Fibroblast of skin of left quadriceps (primary cell): ENCODE results near the gene MNS1.
"Not testable (repeated sequence)": the region's sequence is repeated elsewhere in the genome, so short reads cannot be mapped to it uniquely, and the experiment has no call there.

Source experiments
- DNase-seq, 2 experiments: peaks; one replicate each; pipeline ENCODE4 v3.0.0-alpha.2; 2013; ENCODE audit warnings: low read depth in 2 of 2

MNS1 gene

DNA sequence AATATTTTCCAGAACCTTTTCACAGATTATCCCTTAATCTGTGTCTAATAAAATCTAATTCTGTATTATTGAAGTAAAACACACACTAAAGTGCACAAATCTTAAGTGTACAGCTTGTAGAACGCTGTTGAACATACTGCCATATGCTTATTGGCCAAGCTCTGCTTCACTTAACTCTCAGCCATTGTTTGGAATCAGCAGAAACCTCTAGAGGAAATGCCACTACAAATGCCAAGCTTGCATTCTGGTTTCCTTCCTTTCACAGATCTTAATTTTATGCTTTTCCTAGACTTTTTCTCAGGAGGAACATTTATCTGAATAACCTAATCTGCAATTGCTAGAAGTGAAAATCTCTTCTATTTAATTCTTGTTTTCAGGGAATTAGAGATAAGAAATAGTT, 10.1 kb downstream of the MNS1 start:
- no peak for DNase-seq

DNA sequence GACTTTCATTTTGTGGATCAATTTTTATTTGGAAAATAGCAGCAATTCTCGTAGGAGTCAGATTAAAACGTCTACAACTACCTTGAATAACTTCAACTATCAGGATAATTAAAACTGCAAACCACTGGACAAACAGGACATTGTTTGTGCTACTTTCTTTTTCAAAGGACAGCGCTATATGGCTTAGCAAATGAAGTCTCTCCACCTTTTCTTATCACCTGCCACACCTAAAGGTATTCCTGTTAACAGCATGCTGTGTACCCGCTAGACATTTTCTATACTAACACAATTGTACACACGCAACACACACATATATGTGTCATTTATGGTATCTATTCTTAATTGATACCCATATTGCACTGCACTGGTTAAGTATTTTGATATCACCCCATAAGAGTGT, 19.2 kb downstream of the MNS1 start:
- no peak for DNase-seq

- DNase-seq: no peak
Measured at GRCh38 chr15:56442354-56442753, 22.6 kb downstream of the MNS1 start.

GRCh38 chr15:56440214-56440770, 24.6 kb downstream of the MNS1 start:
- DNase-seq: no peak

GRCh38 chr15:56432304-56432703, 32.6 kb downstream of the MNS1 start:
- DNase-seq: no peak

DNA sequence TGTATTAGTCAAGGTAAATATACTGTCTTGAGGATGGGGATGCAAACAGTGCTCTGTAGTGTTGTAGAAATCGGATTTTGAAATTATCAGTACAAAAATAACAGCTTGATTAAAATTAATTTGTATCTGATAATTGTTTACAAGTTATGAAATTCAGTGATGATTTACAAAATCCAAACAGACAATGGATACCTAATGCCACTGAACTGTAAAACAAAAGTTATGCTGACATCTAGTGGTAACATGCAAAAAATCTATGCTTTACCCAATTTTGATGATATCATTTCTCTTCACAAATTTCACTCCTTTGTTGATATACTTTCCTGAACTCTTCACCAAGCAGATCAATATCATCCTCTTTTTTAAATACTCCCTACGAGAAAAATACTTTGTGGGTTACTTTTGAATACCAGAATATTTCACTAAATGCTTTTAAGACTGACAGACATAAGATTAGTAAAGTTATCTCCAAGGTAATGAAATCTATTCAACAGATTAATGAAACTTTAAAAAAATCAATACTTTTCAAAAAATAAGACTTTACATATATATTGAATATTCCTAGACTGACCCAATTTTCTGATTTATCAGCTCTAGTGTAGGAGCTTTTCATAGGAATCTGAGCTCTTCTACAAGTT, 36.0 kb downstream of the MNS1 start:
- peak; percentile 5 to 13 for DNase-seq

DNA sequence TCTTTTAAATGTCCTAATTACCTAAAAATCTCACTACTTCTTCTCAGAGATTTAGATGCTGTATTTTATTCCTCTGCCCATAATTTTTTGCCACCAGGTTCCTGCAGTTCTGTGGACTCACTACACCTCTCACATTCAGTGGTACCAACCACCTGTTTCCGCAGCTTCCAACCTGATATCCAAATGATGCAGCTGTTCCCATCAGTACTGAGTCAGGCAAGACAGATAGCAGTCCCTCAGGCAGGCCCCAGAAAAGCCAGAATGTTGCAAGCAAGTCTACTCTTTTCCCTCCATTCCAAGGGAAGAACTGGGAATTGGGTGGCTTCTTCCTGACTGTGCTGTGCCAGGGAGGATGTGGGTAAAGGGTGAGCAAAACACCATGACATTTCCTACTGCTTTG, 39.0 kb downstream of the MNS1 start:
- no peak for DNase-seq

DNA sequence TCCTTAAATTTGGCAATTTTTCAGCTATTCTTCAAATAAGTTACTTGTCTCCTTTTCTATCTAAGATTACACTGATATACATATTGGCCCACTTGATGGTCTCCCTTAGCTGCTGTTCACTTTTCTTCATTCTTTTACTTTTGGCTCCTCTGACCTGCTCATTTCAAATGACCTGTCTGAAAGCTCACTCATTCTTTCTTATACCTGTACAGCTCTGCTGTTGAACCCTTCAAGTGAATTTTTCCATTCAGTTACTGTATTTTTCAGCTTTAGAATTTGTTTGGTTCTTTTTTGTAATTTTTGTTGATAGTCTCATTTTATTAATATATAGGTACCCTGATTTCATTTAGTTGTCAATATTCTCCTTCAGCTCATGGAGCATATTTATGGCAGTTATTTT, 39.7 kb downstream of the MNS1 start:
- no peak for DNase-seq

- not testable (repeated sequence) for DNase-seq
Measured at GRCh38 chr15:56413114-56413733, 51.7 kb downstream of the MNS1 start.

- DNase-seq: no peak
Measured at GRCh38 chr15:56411122-56411749, 53.7 kb downstream of the MNS1 start.

GRCh38 chr15:56410721-56411120, 54.2 kb downstream of the MNS1 start:
- no peak for DNase-seq

GRCh38 chr15:56399209-56399608, 65.7 kb downstream of the MNS1 start:
- DNase-seq: not testable (repeated sequence)

- DNase-seq: not testable (repeated sequence)
Measured at GRCh38 chr15:56397325-56397724, 67.6 kb downstream of the MNS1 start.

DNA sequence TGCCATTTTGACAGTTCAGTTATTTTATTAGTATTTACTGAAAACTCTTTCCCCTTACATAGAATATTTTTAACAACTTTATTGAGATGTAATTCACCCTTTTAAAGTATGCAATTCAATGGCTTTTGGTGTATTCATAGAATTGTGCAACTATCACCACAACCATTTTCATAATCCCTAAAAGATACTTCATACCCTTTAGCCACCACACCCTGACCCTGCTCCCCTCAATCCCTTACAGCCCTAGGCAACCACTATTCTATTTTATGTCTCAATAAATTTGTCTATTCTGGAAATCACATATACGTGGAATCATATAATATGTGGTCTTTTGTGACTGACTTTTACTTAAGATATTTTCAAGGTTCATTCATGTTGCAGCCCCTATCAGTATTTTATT, 70.0 kb downstream of the MNS1 start:
- DNase-seq: no peak

DNA sequence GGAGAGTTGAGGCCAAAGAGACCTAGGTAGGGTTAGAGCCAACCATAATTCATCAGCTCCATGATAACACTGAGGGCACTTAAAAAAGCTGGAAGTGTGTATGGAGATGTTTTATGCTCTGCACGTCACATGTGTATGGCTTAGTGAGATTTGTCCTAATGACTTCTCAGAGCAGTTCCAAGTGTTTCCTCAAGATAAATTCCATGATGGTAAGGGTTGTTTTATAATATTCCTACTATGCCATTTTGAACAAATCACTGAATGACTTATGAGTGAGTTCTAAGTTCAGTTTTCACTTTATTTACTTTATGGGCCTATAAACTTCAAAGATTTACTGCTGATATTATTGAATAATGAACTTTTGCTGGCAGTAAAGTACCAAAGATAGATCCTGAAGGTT, 71.7 kb downstream of the MNS1 start:
- no peak for DNase-seq

DNA sequence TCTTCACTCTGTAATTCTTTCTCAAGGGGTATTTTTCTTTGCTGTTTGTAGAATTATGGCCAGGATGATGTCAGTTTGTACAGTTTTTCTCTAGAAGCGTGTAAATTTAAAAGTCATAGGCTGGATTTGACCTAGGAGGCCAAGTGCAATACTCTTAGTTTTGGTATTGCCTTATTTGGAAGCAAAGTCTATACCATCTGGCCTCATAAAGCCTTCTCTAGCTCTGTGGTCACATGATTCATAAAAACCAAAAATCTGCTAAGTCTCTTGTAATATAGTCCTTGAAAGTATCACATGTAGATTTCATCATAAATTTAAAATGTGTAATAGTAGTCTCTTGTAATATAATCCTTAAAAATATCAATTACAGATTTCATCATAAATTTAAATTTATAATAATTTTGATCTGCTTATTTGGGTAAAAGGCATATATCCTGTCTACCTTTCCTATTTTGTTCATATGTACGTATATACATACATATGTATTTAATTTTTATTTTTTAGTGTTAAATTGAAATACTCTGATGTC, 74.1 kb downstream of the MNS1 start:
- DNase-seq: peak; percentile 22 to 35

- no peak for DNase-seq
Measured at GRCh38 chr15:56385908-56386307, 79.0 kb downstream of the MNS1 start.

DNA sequence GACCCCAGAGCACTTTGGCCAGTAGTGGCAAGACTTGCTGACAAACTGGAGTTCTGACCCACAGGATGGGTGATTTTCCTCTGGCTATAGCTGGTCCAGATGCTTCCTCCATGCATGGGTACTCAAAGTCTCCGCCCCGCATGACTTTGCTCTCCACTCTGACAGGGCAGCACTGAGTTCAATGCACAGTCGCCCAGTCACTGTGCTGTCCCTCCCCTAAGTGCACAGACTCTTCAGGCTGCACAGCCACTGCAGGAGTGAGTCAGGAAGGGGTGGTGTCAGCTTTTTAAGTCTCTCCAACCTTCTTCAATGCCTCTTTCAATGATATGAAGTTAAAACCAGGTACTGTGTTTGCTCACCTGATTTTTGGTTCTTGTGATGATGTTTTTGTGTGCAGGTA, 81.9 kb downstream of the MNS1 start:
- no peak for DNase-seq
